GM18858 (cell line): ENCODE measurements around the gene CLEC6A.
A peak's percentile ranks its signal among the peaks of the same experiment; 100 is the strongest.
"Not testable (repeated sequence)": the region's sequence is repeated elsewhere in the genome, so short reads cannot be mapped to it uniquely, and the experiment has no call there.

ENCODE experiments used
- ATAC-seq: cut with Tn5 transposase; IDR thresholded peaks from one replicate; pipeline ENCODE4 v1.9.1; 2021; ENCODE audit not compliant: unreplicated experiment

The CLEC6A gene

DNA sequence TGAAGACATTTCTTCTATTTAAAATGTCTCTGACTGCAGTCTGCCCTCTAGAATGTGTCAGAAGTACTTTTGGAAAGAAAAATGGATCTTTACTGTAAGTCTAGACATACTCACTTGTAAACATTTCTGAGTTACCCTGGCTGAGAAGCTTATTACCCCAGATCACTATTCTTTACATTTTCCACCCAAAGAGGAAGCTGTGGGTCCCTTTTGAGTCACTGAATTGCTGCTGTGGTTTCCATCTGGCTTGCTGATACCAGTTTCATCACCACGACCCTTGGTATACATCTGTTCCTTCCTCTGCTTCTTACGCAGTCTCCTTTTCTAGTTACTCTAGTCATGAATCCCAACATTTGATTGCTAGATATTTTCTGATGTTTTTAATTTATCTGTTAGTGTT lies 37.3 kb downstream of the CLEC6A start:
- peak; percentile 96 for ATAC-seq

DNA sequence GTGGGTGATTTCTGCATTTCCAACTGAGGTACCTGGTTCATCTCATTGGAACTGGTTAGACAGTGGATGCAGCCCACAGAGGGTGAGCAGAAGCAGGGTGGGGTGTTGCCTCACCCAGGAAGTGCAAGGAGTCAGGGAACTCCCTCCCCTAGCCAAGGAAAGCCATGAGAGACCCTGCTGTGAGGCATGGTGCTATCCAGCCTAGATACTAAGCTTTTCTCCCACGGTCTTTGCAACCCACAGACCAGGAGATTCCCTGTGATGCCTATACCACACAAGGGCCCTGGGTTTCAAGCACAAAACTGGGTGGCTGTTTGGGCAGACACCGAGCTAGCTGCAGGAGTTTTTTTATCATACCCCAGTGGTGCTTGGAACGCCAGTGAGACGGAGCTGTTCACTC lies 39.9 kb downstream of the CLEC6A start:
- not testable (repeated sequence) for ATAC-seq

- ATAC-seq = not testable (repeated sequence)
Observed at GRCh38 chr12:8496074-8496473, 40.3 kb downstream of the CLEC6A start.

DNA sequence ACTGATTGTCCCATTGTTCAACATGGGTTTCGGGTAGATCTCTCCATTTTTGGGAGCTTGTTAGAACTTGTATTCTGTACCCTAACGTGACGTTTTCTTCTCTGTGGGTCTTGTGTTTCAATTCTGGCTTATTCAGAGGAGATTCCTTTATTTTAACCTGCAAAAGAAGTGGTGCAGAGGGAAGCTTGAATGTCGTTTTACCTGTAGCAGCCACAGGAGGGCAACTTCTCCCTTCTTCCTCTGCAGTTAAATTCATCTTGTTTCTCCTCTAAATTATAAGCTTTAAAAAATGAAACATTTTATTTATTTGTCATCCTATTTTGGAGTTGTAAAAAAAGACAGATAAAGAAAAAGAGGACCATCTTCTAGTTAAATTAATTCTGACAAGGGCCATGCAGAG lies 43.9 kb downstream of the CLEC6A start:
- no peak for ATAC-seq

DNA sequence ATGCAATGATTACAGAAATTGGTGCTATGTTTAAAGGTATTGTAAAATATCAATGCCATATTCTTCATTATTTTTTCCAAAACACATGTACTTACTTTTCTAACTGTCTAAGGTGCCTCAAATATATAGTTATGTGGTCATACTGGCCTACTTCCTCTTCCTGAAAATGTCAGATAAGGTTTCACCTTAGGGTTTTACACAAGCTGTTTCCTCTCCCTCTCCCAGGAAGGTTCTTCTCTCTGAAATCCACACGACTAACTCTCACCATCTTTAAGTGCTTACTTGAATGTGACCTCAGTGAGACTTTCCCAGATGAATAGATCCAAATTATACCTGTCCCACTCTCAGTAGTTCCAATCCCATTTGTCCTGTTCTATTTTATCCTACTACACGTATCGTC lies 46.0 kb downstream of the CLEC6A start:
- no peak for ATAC-seq

- no peak for ATAC-seq
Observed at GRCh38 chr12:8504351-8504750, 48.6 kb downstream of the CLEC6A start.

DNA sequence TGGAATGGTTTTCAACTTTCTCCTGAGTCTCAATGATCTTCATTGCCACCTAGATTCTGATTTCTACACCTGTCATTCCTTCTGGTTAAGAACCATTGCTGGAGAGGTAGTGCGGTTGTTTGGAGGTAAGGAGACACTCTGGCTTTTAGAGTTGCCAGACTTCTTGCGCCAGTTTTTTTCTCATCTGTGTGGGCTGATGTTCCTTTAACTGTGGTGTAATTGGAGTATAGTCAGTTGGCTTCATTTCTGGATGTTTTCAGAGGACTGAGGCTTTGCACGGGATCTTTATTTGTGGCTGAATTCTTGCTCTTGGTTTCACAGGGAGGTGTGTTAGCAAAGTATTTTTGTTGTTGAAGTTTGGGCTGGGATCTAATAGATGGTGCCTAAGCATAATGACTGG lies 51.8 kb downstream of the CLEC6A start:
- no peak for ATAC-seq

DNA sequence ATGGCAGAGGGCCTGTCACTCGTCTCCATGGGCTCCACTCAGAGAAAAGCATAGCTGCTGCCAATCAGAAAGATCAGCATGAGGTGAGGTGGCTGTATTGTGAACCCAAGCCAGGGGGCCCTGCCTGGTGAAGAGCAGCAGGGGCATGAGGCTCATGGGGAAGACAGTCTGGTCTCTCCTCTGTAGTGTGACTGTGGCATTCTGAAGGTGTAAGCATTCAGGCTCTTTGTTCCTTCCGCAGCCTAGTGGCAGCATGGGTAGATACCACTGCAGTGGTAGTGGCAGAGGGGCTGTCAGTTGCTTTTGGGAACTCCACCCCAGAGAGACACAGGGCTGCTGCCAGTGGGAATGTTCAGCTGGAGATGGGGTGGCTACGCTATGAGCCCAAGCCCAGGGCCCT lies 52.5 kb downstream of the CLEC6A start:
- no peak for ATAC-seq

- no peak for ATAC-seq
Observed at GRCh38 chr12:8508910-8509841, 53.4 kb downstream of the CLEC6A start.

DNA sequence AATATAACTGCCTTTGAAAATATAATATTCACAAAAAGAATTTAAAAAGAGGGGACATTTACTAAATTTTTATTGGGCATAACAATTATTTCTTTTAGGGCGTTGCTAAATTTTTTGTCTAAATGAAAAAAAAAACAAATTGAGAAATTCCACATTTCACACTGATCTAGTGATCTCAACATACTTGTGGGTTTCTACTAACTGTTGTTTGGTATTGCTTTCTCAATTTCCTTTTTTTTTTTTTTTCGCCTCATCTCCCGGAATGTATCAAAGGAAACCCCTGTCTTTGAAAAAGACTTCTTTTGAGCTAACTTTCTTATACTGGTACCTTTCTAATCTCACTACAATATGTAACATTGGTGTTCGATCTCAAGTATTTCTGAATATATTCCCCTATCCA lies 57.5 kb downstream of the CLEC6A start, which contains the start of gene CLEC4D:
TSS of gene CLEC4D (plus strand) at position 248 of the 400 bp plus-strand sequence. CDS start 230 bp downstream, outside the sequence.
- no peak for ATAC-seq

GRCh38 chr12:8517971-8518370 lies 62.2 kb downstream of the CLEC6A start:
- no peak for ATAC-seq

DNA sequence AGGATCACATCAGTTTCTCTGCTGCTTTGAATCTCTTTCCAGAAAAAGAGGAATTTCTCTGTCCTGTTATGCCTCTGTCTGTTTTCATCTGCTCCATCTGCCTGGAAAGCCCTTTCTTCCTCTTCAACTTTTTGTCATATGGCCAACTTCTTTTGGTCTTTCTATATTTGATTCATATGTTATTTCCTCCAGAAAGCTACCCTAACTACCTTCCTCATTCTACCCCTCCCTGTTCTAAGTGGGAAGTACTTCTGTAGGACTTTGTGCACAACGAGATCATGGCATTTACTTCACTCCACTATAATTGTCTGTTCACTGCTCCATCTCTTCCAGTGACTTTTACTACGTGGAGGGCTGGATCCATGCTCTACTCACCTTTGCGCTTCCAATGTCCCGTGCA lies 63.4 kb downstream of the CLEC6A start:
- ATAC-seq = no peak

DNA sequence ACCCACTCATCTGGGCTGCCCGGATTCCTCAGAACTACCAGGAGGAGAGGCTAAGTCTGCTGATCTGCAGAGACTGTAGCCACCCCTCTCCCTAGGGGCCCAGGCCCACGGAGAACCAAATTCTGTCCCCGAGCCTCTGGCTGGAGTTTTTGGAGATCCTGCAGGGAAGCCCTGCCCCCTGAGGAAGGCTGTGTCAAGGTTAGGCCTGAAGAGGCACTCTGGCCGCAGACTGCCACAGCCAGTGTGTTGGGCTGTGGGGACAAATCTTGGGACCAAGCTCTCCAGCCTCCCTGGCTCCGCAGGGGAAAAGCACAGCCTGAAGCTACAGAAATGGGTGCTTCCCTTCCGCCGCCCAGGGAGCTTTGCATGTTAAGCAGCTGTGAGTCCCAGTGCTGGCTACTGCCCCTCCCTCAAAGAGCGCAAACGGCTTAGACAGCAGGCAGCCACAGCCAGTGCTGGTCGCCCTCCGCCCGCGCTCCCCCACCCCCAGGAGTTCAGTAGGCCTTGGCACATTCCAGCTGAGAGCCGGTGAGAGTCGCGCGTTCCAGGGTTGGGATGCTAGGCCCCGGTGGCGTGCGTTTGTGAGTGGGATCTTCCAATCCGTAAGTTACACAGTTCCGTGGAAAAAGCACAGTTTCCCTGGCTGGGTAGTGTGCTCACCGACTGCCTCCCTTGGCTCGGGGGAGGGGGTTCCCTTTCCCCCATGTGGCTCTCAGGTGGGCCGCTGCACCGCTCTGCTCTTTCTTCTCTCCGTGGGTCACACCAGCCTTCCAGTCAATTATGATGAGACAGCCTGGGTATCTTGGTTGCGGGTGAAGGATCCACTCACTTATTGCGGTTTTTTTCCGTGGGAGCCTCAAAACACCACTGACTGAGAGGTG lies 71.7 kb downstream of the CLEC6A start:
- no peak for ATAC-seq
